K562 (cell line): ENCODE data around the gene BTBD1. TPM values are rescaled to one million over a fixed set of nuclear protein-coding genes. Genes with fewer than 3 reads are reported as not detected.

Experiments used
- BRCA1 ChIP-seq, 2 experiments: fragments of 450-650 bp in 1 of 2; sonication (generic) in 1 of 2; formaldehyde crosslinking in 1 of 2; IDR thresholded peaks; 2 replicates each; pipeline versions ENCODE4 v1.5.0 to v1.6.1; 2017 to 2020; ENCODE audit warnings: mild to moderate bottlenecking in 1 of 2, missing genetic modification reagents in 1 of 2
- CSDE1 ChIP-seq, 2 experiments: fragments of 450-650 bp; IDR thresholded peaks; 2 replicates each; pipeline ENCODE4 v1.6.1; 2016; ENCODE audit warnings: mild to moderate bottlenecking in 1 of 2
- EZH2 ChIP-seq: IDR thresholded peaks from 2 replicates; pipeline ENCODE4 v1.6.1; 2012; ENCODE audit warnings: low read depth, mild to moderate bottlenecking, inconsistent platforms, low read length, borderline replicate concordance
- HLTF ChIP-seq: fragments of 450-650 bp; IDR thresholded peaks from 2 replicates; pipeline ENCODE4 v1.6.1; 2016
- HMG20A ChIP-seq: fragments of 450-650 bp; formaldehyde crosslinking; conservative IDR thresholded peaks from 2 replicates; pipeline ENCODE4 v1.4.0; 2020; ENCODE audit warnings: mild to moderate bottlenecking, mixed read lengths
- MTA1 ChIP-seq: fragments of 450-650 bp; IDR thresholded peaks from 2 replicates; pipeline ENCODE4 v1.6.1; 2017; ENCODE audit warnings: borderline replicate concordance
- MXI1 ChIP-seq: IDR thresholded peaks from 2 replicates; pipeline ENCODE4 v1.6.1; 2011; ENCODE audit warnings: low read depth, mild to moderate bottlenecking, improper control_type of control experiment, low read length
- RBM22 ChIP-seq: fragments of 200-400 bp; formaldehyde crosslinking; IDR thresholded peaks from 2 replicates; pipeline ENCODE4 v1.6.1; 2018; ENCODE audit warnings: low read length, low read depth; ENCODE audit not compliant: poor library complexity, severe bottlenecking
- SMAD3 ChIP-seq: fragments of 450-650 bp; formaldehyde crosslinking; conservative IDR thresholded peaks from 2 replicates; pipeline ENCODE4 v1.4.0; 2020; ENCODE audit warnings: mild to moderate bottlenecking
- SMARCB1 ChIP-seq: IDR thresholded peaks from 2 replicates; pipeline ENCODE4 v1.6.1; 2011; ENCODE audit warnings: improper control_type of control experiment, low read depth; ENCODE audit not compliant: insufficient read length
- TBL1XR1 ChIP-seq, 2 experiments: IDR thresholded peaks; 2 replicates each; pipeline ENCODE4 v1.6.1; 2012; ENCODE audit warnings: improper control_type of control experiment in 2 of 2, low read length in 2 of 2, mild to moderate bottlenecking in 1 of 2
- TFAM ChIP-seq: fragments of 250-450 bp; sonication (Bioruptor Pico); conservative IDR thresholded peaks from 2 replicates; pipeline ENCODE4 v1.5.0; 2021; ENCODE audit warnings: mild to moderate bottlenecking, moderate library complexity
- ZNF133 ChIP-seq: fragments of 250-450 bp; sonication (Bioruptor Pico); IDR thresholded peaks from 2 replicates; pipeline ENCODE4 v1.4.0; 2020; ENCODE audit warnings: mild to moderate bottlenecking
- ZNF3 ChIP-seq: fragments of 250-450 bp; sonication (Bioruptor Pico); IDR thresholded peaks from 2 replicates; pipeline ENCODE4 v1.5.0; 2021; ENCODE audit warnings: mild to moderate bottlenecking, moderate library complexity
- ZNF395 ChIP-seq: fragments of 200-800 bp; sonication (Bioruptor generic); IDR thresholded peaks from 2 replicates; pipeline ENCODE4 v1.6.1; 2017; ENCODE audit warnings: missing genetic modification characterization, missing compliant biosample characterization
- polyA plus RNA-seq, 8 experiments: library from polyadenylated mRNA; depleted of rRNA in 4 of 8; stranded (reverse) in 5 of 8; unstranded in 3 of 8; fragments of >200 nt; fragmentation: Nextera tagmentation in 2 of 8; fragmentation: Illumina TruSeq in 1 of 8; extraction: Ambion mirVana in 2 of 8; extraction: Trizol in 1 of 8; gene quantifications; 2 replicates each; pipeline versions ENCODE4 v1.2.1 to v1.2.3, GENCODE V29; 2011 to 2014; ENCODE audit warnings: inconsistent platforms in 1 of 8, missing spikeins in 1 of 8
- total RNA-seq, 7 experiments: library from RNA; depleted of rRNA in 6 of 7; stranded (reverse); fragments of >200 nt in 6 of 7; fragmentation: Illumina TruSeq in 2 of 7; extraction: Trizol in 2 of 7; gene quantifications; 2 replicates each; pipeline versions ENCODE4 v1.2.1 to v1.2.3, GENCODE V29; 2011 to 2021; ENCODE audit warnings: low replicate concordance in 1 of 7
- TF ChIP-seq, protein P1 (sequence below), 2 experiments: fragments of 450-650 bp; formaldehyde crosslinking in 1 of 2; IDR thresholded peaks; 2 replicates each; pipeline versions ENCODE4 v1.4.0 to v1.6.1; 2014 to 2020; ENCODE audit warnings: mild to moderate bottlenecking in 2 of 2, borderline replicate concordance in 1 of 2, low read depth in 1 of 2
- TF ChIP-seq, protein P2 (sequence below), 2 experiments: fragments of 250-450 bp in 1 of 2; fragments of 450-650 bp in 1 of 2; sonication (Bioruptor Pico) in 1 of 2; IDR thresholded peaks; 2 replicates each; pipeline versions ENCODE4 v1.6.1 to v1.8.0; 2016 to 2021; ENCODE audit warnings: mild to moderate bottlenecking in 2 of 2, moderate library complexity in 2 of 2, missing compliant biosample characterization in 1 of 2, missing genetic modification characterization in 1 of 2

The BTBD1 gene
- total and polyA plus RNA-seq, 9 of the 15 experiments (the other 6 are each of a cell fraction or from before 2014, with no cell fraction given), result 19.4 to 106 (median 90.4) TPM

- TF ChIP-seq, protein P1, sequence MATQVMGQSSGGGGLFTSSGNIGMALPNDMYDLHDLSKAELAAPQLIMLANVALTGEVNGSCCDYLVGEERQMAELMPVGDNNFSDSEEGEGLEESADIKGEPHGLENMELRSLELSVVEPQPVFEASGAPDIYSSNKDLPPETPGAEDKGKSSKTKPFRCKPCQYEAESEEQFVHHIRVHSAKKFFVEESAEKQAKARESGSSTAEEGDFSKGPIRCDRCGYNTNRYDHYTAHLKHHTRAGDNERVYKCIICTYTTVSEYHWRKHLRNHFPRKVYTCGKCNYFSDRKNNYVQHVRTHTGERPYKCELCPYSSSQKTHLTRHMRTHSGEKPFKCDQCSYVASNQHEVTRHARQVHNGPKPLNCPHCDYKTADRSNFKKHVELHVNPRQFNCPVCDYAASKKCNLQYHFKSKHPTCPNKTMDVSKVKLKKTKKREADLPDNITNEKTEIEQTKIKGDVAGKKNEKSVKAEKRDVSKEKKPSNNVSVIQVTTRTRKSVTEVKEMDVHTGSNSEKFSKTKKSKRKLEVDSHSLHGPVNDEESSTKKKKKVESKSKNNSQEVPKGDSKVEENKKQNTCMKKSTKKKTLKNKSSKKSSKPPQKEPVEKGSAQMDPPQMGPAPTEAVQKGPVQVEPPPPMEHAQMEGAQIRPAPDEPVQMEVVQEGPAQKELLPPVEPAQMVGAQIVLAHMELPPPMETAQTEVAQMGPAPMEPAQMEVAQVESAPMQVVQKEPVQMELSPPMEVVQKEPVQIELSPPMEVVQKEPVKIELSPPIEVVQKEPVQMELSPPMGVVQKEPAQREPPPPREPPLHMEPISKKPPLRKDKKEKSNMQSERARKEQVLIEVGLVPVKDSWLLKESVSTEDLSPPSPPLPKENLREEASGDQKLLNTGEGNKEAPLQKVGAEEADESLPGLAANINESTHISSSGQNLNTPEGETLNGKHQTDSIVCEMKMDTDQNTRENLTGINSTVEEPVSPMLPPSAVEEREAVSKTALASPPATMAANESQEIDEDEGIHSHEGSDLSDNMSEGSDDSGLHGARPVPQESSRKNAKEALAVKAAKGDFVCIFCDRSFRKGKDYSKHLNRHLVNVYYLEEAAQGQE (IDR thresholded peaks at IDR 0.05; ENCODE audit: borderline replicate concordance), result 0 out of 2 replicates have a peak, but pooled peaks have one; percentile 19
- TF ChIP-seq, protein P1 (CRISPR knock-in tag; IDR thresholded peaks at IDR 0.05; ENCODE audit: low read depth), result no peak; the same call in 1 of the 2 replicates
- TF ChIP-seq TBL1XR1 (IDR thresholded peaks at IDR 0.05; ENCODE audit: low read length in 2 of 2) (0 out of 4 replicates have a peak, but pooled peaks of 1 of the 2 experiments have one; percentile 32), SMAD3 (CRISPR knock-in tag) (no peak), HMG20A (CRISPR knock-in tag) (no peak), CSDE1 (IDR thresholded peaks at IDR 0.05) (peak in 1 of 2 experiments; percentile 12; a peak in 1 of 4 replicates), RBM22 (no peak), BRCA1 (IDR thresholded peaks at IDR 0.05) (no peak), BRCA1 (CRISPR knock-in tag; IDR thresholded peaks at IDR 0.05) (no peak), ZNF395 (CRISPR knock-in tag) (no peak; the same call in 1 of the 2 replicates), ZNF3 (CRISPR knock-in tag) (no peak), MTA1 (no peak), TFAM (CRISPR knock-in tag) (no peak), ZNF133 (no peak), MXI1 (peak; percentile 51; the same call in 1 of the 2 replicates), HLTF (no peak), EZH2 (no peak), SMARCB1 (no peak)
- TF ChIP-seq, protein P2, sequence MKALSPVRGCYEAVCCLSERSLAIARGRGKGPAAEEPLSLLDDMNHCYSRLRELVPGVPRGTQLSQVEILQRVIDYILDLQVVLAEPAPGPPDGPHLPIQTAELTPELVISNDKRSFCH (CRISPR knock-in tag; IDR thresholded peaks at IDR 0.05), result no peak
- TF ChIP-seq, protein P2 (tag; IDR thresholded peaks at IDR 0.05), result peak; percentile 76; the same call in 1 of the 2 replicates
Observed at GRCh38 chr15:83011271-83012075, 55.6 kb downstream of the BTBD1 start, which contains the start of gene C15orf40 (continued).
